Right cardiac atrium (tissue), 5 donors: ENCODE data around the gene ZNF598. TPM values are rescaled to one million over a fixed set of nuclear protein-coding genes. Genes with fewer than 3 reads are reported as not detected.
"Not testable (repeated sequence)": the region's sequence is repeated elsewhere in the genome, so short reads cannot be mapped to it uniquely, and the experiment has no call there.

Experiments
- ATAC-seq, 2 donors: fragments of 200-7000 bp; cut with Tn5 transposase; one replicate each; pipeline versions ENCODE4 v1.8.0 to v1.9.1; 2020; ENCODE audit warnings: moderate library complexity in 2 of 2, mild to moderate bottlenecking in 1 of 2
- DNase-seq, 3 donors: peaks; one replicate each; pipeline ENCODE4 v3.0.0-alpha.2; 2020
- H3K27ac ChIP-seq: one replicate; pipeline ENCODE4 v1.5.1; 2013; ENCODE audit warnings: mild to moderate bottlenecking, low read length, control low read depth, moderate library complexity
- H3K27me3 ChIP-seq: one replicate; pipeline ENCODE4 v1.6.1; 2013; ENCODE audit not compliant: control insufficient read depth, insufficient read depth
- H3K4me1 ChIP-seq: one replicate; pipeline ENCODE4 v1.6.1; 2013; ENCODE audit warnings: low read length; ENCODE audit not compliant: control insufficient read depth, insufficient read depth
- H3K4me3 ChIP-seq: one replicate; pipeline ENCODE4 v1.5.1; 2013; ENCODE audit warnings: low read length, control low read depth
- H3K9me3 ChIP-seq: one replicate; pipeline ENCODE4 v1.6.1; 2013; ENCODE audit warnings: low read length; ENCODE audit not compliant: control insufficient read depth
- WGBS: extraction: QIAGEN DNeasy Blood & Tissue Kit; methylation state at CpG from one replicate; pipeline ENCODE4 v1.1.7; 2013; 5-methylcytosine and 5-hydroxymethylcytosine counted together
- intact Hi-C, 4 donors: fragments of 100-400 bp; cut with DNase I; formaldehyde crosslinking; loops; one replicate each; pipeline versions ENCODE4 v1.11.0 to v1.14.0; 2022 to 2023
- polyA plus RNA-seq: library from polyadenylated mRNA; stranded (reverse); fragments of 200-250 nt; gene quantifications from one replicate; pipeline ENCODE4 v1.2.3, GENCODE V29; 2013
- total RNA-seq, 4 donors: library from RNA; stranded (reverse); fragmentation: NEBNext Ultra II Directional; extraction: Animal tissue kit (Norgen Biotek cat#: 25700); gene quantifications; one replicate each; pipeline ENCODE4 v1.2.1, GENCODE V29; 2021
- donor health status: healthy with polysubstance abuse.
- donor health status: DM: no; HTN: yes; CAD: no.
- donor health status: DM: no; HTN: no; CAD: no.
- donor health status: DM: no; HTN: yes; CAD: no; lungs with severe emphysema.
- donor health status: DM: yes; HTN: yes; CAD: no.

Gene ZNF598
- total and polyA plus RNA-seq, 5 donors: 14.0 to 20.5 (median 17.2) TPM

DNA sequence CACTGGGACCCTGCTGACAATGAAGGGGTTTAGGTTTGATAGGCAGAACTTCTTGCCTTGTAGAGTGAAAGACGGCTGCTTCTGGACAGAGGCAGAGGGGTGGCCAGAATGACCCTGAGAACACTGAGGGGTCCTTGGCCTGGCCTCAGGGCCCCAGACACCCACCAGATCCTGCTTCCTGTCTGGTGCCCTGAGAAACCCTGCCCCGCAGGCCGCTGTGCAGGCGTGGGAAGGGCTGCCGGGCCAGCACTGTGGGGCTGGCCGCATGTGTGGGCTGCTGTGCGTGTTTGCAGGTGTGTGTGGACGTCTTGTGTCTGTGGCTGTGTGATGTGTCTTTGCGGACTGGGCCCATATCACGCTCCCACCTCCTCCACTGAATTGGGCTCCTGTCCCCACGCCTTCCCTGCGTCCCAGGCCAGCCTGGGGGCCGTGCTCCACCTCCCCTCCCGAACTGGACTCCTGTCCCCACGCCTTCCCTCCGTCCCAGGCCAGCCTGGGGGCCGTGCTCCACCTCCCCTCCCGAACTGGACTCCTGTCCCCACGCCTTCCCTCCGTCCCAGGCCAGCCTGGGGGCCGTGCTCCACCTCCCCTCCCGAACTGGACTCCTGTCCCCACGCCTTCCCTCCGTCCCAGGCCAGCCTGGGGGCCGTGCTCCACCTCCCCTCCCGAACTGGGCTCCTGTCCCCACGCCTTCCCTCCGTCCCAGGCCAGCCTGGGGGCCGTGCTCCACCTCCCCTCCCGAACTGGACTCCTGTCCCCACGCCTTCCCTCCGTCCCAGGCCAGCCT is 24.5 kb upstream of the ZNF598 start:
- H3K4me3 ChIP-seq: peak overlapping the region; percentile 51
- WGBS: 35% methylated on average over 15 of the region's 32 CpGs
- DNase-seq: peak in 1 of 3 donors; percentile 72

DNA sequence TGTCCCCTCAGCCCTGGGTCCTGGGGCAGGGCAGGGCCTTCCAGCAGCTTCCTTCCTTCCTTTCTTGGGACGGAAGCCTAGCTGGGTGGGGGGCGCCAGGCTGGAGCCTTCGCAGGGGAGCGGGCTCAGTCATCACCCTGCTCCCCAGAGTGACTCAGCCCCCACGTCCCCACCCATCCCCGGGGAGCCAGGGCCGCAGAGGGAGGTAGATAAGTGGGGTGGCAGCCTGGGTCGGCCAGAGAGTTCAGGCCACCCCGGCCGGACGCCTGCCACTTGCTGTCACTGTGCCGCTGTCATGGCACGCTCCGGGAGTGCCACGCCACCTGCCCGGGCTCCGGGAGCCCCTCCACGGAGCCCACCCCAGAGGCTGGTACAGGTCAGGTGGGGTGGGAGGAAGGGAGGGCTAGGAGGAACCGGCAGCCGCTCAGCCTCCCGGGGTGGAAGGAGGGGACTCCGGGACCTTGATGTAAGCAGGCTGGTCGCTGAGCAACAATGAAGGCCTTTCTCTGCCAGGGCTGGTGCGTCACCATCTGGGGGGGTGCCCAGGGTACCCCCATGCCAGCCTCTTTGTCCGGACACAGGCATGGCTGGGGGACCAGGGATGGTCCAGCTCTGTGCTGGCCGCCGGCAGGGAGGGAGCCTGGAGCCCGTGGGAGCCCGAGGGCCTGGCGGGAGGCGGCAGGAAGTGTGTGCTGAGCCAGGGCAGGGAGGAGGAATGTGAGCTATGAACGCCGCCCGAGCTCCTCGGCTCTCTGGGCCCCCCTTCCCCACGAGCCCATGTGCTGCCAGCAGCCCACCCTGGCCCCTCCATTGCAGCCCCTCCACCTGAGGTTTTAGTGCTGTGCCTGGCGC is 23.7 kb upstream of the ZNF598 start:
- WGBS: 20% methylated on average over 37 of the region's 37 CpGs
- intact Hi-C loops: no loop called here
- peak; percentile 53 to 68 for ATAC-seq
- Histone ChIP-seq H3K27ac (peak overlapping the region; percentile 85), H3K4me1 (peaks cover 2% of the 10 kb centered on the region), H3K4me3 (peak overlapping the region; percentile 51), H3K27me3 (no peaks in the 10 kb centered on the region), H3K9me3 (no peaks in the 10 kb centered on the region)
- DNase-seq: peak; percentile 85 to 89 (median 88)

More for the DNA sequence above, 24.5 kb upstream of the ZNF598 start:
- H3K4me1 ChIP-seq, H3K9me3 ChIP-seq, intact Hi-C loops, ATAC-seq, H3K27me3 ChIP-seq: not testable (repeated sequence)
- peak overlapping the region; percentile 85 for H3K27ac ChIP-seq

DNA sequence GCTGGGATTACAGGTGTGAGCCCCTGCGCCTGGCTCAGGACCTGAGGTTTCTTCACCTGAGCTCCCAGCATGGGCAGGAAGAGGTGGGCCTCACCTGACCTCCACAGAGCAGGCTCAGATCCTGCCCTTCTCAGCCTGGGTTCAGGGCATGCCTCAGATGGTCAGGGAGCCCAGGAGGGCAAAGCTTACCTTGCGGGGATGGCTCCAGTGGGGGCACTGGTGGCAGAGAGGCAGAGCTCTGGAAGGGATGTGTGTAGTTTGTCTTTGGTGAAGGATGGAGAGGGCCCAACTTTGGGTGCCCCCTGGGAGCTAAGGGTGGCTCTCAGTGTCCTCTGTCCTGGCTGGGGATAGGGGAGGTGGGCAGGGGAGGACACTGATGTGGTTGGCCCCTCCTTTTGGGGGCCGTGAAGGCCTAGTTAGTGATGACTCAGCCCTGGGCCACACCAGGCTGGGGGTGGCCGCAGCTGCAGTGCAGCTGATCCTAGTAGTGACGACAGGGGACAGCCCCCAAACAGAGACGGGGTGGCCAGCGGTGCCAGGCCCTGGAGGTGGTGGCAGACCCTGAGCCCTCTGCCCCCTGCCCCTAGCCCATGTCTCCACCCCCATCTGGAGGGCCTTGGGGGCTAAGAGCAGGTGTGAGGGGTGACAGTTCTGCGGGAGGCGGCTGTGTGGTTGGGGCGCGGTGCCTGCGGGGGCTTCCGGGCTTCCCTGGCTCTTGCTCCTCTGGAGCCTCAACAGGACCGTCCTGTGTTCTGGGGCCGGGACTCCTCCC is 22.9 kb upstream of the ZNF598 start:
- ATAC-seq (peak; percentile 3 to 42), DNase-seq (peak in 2 of 3 donors; percentile 69 to 78)
- Histone ChIP-seq H3K9me3 (no peaks in the 10 kb centered on the region), H3K4me1 (peaks cover 2% of the 10 kb centered on the region), H3K27ac (peak overlapping the region; percentile 85), H3K27me3 (no peaks in the 10 kb centered on the region), H3K4me3 (no peak overlapping the region)
- intact Hi-C loops: no loop called here
- 47% methylated on average over 15 of the region's 15 CpGs for WGBS

DNA sequence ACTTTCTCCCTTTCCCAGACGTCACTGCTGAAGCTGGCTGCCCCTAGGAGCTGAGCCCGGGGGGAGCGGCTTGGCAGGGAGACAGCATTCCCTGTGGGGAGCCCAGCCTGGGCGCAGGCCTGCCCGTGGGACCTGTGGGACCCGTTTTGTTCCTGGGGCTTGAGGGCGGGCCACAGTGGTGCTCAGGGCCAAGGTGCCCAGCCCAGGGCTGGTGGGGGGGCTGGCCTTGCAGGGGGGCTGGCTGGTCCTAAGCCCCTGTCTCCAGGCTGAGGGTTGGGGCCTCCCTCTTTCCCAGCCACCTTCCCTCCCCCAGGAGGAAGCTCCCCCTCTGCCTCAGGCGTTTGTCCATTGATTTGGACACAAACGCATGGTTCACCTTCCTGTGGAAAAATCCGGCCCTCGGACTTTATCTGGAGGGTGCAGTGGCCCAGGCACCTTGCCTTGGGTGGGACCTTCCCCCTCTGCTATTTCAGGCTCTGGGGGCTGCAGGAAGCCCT is 21.5 kb upstream of the ZNF598 start:
- ATAC-seq (peak; percentile 34 to 58), DNase-seq (peak; percentile 81 to 87 (median 86))
- WGBS: 61% methylated on average over 11 of the region's 11 CpGs
- Histone ChIP-seq H3K4me3 (no peak overlapping the region), H3K27ac (peak overlapping the region; percentile 55), H3K9me3 (no peaks in the 10 kb centered on the region), H3K4me1 (peaks cover 2% of the 10 kb centered on the region), H3K27me3 (no peaks in the 10 kb centered on the region)
- intact Hi-C loops: no loop called here

DNA sequence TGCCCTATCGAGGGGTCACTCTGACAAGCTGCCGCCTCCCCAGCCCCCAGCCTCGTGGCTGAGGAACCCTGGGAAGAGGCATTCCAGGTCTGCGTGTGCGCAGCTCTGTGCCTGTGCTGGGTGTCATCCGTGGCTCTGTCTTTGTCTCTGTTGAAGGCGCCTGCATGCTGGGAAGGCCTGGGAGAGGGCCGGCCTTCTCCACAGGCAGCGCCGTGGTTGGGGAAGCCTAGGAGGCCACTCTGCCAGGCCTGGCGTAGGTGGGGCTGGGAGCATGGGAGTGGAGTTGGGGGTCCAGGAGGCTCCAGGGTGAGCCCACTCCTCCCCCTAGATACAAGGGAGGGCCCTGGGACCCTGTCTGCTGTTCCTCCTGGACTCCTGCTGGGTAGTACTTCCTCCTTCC is 20.4 kb upstream of the ZNF598 start:
- WGBS: 74% methylated on average over 11 of the region's 11 CpGs
- intact Hi-C loops: no loop called here
- Histone ChIP-seq H3K27me3 (no peaks in the 10 kb centered on the region), H3K4me1 (peaks cover 2% of the 10 kb centered on the region), H3K9me3 (no peaks in the 10 kb centered on the region), H3K27ac (peak overlapping the region; percentile 40), H3K4me3 (peak overlapping the region; percentile 94)
- DNase-seq: no peak
- ATAC-seq: no peak

DNA sequence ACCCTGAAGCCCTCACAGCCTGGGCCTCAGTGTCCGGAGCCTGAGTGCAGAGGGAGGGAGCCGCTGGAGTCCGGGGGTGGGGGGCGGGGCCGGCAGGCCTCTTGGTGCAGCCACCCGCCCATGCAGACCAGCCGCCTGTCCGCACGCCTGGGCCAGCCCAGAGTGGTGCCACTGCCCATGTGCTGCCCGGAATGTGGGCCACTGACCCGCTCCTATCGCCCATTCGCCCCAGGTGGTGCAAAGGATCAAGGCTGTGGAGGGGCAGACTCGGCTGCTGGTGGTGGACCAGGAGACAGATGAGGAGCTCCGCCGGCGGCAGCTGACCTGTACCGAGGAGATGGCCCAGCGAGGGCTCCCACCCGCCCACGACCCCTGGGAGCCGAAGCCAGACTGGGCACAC is 19.7 kb upstream of the ZNF598 start:
- H3K4me3 ChIP-seq: peak overlapping the region; percentile 94
- H3K9me3 ChIP-seq: no peaks in the 10 kb centered on the region
- ATAC-seq (no peak), DNase-seq (peak in 1 of 3 donors; percentile 74)
- 64% methylated on average over 22 of the region's 22 CpGs for WGBS
- H3K27ac ChIP-seq: no peak overlapping the region
- intact Hi-C loops: loop anchor here in 1 of 4 donors (10.0 kb wide), 1 partner anchor 115 kb away; the partner anchor contains the start of gene RAB26
- H3K4me1 ChIP-seq: peaks cover 2% of the 10 kb centered on the region
- H3K27me3 ChIP-seq: no peaks in the 10 kb centered on the region

DNA sequence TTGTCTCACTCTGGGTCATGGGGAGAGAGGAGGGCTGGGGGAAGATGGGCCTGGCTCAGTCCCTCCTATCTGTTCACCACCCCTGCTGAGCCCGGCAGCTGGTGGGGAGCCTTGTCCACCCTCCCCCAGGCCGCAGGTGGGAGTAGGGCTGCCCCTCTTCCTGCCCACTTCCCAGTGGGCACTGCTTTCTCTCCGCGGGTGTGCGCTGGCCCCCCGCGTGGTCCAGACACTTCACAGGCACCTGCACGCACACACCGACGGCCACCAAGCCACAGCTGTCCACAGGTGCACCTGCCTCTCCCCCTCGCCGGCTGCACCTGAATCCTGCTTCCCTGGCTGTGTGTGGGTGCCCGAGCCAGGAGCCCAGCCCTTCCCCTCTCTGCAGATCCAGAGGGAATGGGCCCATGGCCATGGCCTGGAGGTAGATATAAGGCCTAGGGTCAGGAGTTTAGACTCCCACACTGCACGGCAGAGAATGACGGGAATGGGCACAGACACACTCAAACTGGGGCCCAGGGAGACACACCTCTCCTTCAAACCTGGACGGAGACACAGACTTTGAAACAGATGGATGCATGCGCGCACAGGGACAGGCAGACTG is 19.1 kb upstream of the ZNF598 start:
- WGBS: 73% methylated on average over 18 of the region's 18 CpGs
- Histone ChIP-seq H3K4me3 (peak overlapping the region; percentile 94), H3K4me1 (peaks cover 2% of the 10 kb centered on the region), H3K27me3 (no peaks in the 10 kb centered on the region), H3K9me3 (no peaks in the 10 kb centered on the region), H3K27ac (no peak overlapping the region)
- intact Hi-C loops: loop anchor here in 1 of 4 donors (10.0 kb wide), 1 partner anchor 116 kb away; the partner anchor contains the start of gene RAB26
- ATAC-seq (no peak), DNase-seq (peak in 1 of 3 donors; percentile 44)

DNA sequence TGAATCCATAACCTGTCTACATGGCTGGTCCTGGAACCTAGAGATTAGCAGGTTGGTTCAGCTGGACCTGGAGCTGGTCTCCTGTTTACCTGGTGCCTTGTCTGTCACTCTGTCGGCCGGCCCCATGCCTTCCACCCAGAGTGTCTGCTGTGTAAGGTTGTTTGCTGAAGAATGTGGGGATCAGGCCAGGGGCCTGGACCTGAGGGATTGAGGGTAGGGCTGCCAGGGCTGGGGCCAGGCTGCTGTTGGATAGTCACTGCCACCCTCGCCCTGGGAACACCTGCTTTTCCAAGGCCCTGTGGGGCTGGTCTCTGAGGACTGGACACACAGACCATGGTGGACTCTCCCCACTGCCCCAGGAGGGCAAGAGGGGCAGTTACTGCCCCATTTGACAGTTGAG is 18.5 kb upstream of the ZNF598 start:
- peak overlapping the region; percentile 94 for H3K4me3 ChIP-seq
- DNase-seq: no peak
- no peaks in the 10 kb centered on the region for H3K9me3 ChIP-seq
- no peak for ATAC-seq
- intact Hi-C loops: loop anchor here in 1 of 4 donors (10.0 kb wide), 1 partner anchor 117 kb away; the partner anchor contains the start of gene RAB26
- H3K4me1 ChIP-seq: peaks cover 2% of the 10 kb centered on the region
- peak overlapping the region; percentile 5 for H3K27ac ChIP-seq
- WGBS: 67% methylated on average over 3 of the region's 3 CpGs
- H3K27me3 ChIP-seq: no peaks in the 10 kb centered on the region

DNA sequence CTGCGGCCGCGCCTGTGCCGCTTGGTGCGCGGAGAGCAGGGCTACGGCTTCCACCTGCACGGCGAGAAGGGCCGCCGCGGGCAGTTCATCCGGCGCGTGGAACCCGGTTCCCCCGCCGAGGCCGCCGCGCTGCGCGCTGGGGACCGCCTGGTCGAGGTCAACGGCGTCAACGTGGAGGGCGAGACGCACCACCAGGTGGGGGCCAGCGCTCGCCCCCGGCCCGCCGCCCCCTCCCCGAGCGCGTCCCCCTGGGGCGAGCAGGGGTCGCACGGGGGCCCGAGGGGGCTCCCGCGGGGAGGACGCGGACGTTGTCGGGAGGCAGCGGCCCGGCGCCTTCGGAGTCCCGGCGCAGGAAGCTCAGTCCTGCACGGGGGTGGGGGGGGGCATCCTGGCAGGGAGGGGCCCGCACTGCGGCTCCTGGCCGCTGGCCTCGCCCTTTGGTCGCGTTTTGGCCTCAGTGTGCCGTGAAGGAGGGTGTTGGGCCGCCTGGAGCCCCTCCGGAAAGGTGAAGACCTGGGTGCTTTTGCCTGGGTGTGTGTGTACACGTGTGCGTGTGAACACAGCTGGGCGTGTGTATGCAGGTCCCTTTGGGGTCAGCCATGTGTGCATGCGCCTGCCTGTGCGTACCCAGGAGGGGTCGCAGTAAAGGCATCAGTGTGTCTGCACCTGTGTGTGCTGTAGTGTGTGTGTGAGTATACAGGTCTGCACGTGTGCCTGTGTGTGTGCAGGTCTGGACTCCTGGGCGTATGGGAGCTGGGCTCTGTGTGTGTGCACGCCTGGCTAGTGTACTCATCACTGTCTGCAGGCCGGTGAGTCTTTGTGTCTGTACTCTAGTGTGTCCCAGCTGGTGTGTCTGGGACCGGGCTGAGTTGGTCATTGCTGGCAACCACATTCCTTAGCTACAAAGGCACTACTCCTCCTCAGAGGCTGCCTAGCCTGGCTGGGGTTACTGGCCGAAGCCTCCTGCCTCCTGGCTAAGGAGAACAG is 17.7 kb upstream of the ZNF598 start:
- ATAC-seq (no peak), DNase-seq (peak in 2 of 3 donors; percentile 68 to 81)
- Histone ChIP-seq H3K27me3 (no peaks in the 10 kb centered on the region), H3K27ac (peak overlapping the region; percentile 59), H3K9me3 (no peaks in the 10 kb centered on the region), H3K4me1 (peaks cover 7% of the 10 kb centered on the region), H3K4me3 (peak overlapping the region; percentile 94)
- intact Hi-C loops: loop anchor here in 1 of 4 donors (10.0 kb wide), 1 partner anchor 117 kb away; the partner anchor contains the start of gene RAB26
- WGBS: 6% methylated on average over 76 of the region's 76 CpGs
